ENCODE measurements around the gene PADI2.

Gene PADI2

DNA sequence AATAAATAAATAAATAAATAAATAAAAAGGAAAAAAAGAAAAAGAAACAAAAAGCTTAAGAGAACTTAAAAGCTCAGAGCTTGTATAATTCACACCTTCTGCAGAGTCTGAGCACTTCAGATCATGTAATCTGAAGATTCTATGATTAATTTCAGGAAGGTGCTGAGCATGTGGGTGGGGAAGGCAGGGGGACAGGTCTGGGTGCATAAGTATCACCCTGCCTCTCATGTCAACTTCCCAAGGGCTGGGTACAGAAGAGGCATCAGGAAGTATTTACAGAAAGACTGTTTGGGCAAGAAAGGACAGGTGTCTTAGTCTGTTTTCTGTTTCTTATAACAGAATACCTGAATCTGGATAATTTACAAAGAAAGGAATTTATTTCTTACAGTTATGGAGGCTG, 20.4 kb upstream of the PADI2 start:
- DNase-seq = no peak

- no peak for DNase-seq
Measured at GRCh38 chr1:17137441-17137840, 18.2 kb upstream of the PADI2 start.

GRCh38 chr1:17136936-17137335, 17.7 kb upstream of the PADI2 start:
- no peak for DNase-seq

- DNase-seq = no peak
Measured at GRCh38 chr1:17136145-17136544, 16.9 kb upstream of the PADI2 start.

DNA sequence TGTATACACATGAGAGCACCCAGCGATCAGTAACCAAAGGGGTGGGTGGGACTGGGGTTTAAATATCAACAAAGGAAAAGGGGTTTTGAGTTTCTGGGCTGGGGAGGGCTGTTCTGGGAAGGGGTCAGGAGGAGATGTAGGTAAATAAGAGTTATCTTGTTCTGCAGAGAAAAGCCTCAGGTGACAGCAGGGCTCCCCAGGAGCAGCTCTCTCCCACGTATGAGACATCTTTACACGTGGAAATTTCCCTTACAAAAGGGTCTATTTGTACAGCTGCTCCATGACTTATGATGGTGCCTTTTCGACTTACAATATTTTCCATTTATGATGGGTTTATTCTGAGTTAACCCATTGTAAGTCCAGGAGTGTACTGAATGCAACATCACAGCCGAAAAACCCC, 16.3 kb upstream of the PADI2 start:
- DNase-seq = no peak

DNA sequence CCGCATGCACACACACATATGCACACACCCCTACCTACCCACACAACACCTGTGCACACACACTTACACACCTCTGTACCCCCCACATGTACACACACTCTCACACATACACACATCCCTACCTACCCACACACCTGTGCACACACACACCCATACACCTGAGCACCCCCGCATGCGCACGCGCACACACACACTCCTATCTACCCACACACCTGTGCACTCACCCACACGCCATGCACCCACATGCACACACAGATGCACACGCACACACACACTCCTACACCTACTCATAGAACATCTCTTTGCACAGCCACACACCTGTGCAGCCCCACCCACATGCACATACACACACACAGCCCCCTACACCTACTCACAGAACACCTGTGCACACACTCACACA, 15.5 kb upstream of the PADI2 start:
- no peak for DNase-seq

DNA sequence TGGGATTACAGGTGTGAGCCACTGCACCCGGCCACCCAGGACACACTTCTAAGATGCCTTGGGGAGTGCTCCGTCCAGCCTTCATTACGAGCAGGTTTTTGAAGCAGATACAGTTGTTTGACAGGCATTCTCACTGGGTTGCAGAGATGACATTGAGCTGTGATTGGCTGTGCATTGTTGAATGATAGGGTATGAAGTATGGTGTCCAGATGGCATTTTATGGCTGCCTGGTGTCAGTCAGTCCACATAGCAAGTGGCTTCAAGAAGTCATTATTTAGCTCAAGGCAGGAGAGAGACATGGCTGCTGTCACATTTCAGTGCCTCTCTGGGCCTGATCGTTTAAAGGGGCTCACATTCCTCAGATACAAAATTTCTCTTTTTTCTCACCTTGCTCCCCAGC, 14.8 kb upstream of the PADI2 start:
- DNase-seq = no peak

- no peak for DNase-seq
Measured at GRCh38 chr1:17130138-17130635, 10.9 kb upstream of the PADI2 start.

DNA sequence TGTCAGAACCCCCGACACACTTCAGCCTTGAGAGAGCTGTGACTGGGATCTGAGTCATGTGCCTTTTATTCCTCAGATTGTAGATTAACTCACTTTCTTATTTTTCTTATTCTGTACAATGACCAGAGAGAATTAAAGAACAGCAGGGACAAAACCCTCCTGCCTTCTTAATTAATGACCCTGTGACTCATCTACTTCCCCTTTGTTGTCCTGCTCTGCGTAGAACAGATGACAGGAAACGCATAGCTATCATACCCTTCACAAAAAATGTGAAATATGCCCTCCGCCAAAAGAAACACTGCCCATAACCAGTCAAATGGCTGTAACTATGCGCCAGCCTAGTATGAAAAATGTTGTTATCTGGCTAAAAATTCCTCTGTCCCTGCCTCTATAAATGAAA, 9.1 kb upstream of the PADI2 start:
- no peak for DNase-seq

- DNase-seq = no peak
Measured at GRCh38 chr1:17125756-17126237, 6.5 kb upstream of the PADI2 start.

- no peak for DNase-seq
Measured at GRCh38 chr1:17123196-17124045, 4.2 kb upstream of the PADI2 start.

GRCh38 chr1:17122521-17123164, 3.4 kb upstream of the PADI2 start:
- DNase-seq = no peak

DNA sequence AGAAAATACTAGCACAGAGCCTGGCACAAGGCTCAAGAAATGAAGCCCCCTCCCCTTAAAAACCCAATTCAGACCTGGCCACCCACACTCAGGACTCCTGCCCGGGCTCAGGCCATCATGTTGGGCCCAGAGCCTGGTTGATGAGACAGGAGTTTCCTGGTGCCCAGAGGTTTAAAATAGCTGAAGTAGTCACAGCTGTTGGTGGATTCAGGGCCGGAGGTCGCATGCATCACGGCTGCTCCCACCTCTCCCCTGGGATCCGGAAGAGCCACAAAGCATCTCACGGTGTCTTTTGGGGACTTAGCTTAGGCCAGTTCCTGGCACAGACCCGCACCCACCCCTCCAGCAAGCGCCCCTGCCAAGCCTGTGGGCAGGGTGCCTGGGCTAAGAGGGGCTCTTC, 2.6 kb upstream of the PADI2 start:
- no peak for DNase-seq

DNA sequence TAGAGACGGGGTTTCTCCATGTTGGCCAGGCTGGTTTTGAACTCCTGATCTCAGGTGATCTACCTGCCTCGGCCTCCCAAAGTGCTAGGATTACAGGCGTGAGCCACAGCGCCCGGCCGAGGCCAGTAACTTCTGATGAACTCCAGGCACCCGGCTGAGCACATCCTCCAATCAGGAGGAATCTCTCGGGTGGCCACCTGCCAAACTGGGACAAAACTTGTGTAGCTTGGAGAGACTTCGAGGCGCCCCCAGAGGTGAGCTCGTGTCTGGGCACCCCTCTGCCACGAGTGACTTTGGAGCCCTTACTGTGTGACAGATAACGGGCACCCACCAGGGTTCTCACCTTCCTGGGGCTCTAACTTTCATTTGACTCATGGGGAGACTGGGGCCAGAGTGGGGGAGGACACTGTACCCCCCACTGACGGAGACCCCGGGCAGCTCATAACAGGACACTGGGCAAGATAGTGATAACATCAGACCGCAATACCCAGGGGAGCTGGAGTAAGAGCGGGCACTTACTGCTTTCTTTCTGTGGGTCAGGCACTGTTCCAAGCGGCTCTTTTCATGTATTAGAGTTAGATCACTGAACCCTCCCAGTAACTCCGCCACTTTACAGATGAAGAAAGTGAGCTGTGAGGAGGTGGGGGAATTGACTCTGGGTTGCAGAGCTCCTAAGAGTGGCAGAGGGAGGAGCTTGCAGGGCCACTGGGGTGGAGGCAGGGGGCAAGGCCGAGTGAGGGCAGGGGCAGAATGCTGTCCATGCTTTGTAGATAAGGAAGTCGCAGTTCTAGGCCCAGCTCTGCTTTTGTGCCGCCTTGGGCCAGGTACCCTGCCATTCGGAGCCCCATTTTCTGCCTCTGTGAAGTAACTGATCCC, 1.9 kb upstream of the PADI2 start:
- DNase-seq = no peak

DNA sequence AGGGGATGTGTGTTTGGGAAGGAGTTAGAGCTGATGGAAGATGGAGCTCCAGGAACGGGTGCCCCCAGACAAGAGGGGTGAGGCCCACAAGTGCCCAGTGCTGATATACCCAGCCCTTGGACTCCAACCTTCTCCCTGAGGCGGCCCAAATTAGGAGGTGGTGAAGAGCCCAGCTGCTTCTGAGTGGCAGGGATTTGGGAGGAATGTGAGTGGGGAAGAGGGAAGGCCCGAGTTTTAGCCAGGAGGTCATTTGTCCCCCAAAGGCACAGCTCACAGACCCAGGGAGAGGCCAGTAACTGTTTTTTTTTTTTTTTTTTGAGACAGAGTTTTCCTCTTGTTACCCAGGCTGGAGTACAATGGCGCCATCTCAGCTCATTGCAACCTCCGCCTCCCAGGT, 1.2 kb upstream of the PADI2 start:
- DNase-seq = no peak

DNA sequence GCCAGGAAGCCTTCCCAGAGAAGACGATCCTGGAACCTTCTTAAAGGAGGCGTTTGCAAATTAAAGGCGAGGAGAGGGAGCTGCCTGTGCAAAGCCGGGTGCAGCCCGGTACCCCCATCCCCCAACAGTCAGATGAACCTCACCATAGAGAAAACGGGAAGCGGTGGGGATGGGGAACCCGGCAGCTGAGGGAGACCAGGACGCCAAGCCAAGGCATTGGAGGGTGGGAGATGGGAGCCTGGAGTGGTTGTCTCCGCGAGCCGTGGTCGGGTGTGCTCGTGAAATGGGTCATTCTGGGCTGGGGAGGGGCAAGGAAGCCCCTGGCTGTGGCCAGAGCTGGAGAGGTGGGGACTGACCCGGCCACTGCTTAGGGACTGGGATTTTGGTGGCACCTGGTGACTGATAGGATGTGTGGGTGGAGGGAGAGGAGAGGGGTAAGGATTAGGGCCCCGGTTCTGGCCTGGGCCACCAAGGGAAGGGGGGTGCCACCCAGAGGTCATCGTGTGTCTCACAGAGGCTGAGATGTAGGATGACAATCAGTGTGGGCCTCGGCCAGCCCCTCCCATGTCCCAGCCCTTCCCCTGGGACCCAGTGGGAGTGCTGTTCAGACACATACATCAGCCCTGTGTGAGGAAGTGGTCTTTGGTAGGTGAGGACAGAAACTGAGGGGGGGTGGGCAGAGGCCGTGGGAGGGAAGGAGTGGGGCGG, 676 bp upstream of the PADI2 start:
- no peak for DNase-seq

GRCh38 chr1:17118706-17119075, 560 bp downstream of the PADI2 start:
- DNase-seq = no peak

- DNase-seq = no peak
Measured at GRCh38 chr1:17118268-17118667, 983 bp downstream of the PADI2 start.

GRCh38 chr1:17117451-17118265, 1.6 kb downstream of the PADI2 start:
- DNase-seq = peak; percentile 31

- DNase-seq = no peak
Measured at GRCh38 chr1:17116643-17117042, 2.6 kb downstream of the PADI2 start.

- DNase-seq = no peak
Measured at GRCh38 chr1:17113963-17114362, 5.3 kb downstream of the PADI2 start.
